HepG2 (cell line): ENCODE data around the gene KIAA1328. TPM values are rescaled to one million over a fixed set of nuclear protein-coding genes. Genes with fewer than 3 reads are reported as not detected.

ENCODE experiments used
- CHCHD3 ChIP-seq: sonication (generic); formaldehyde crosslinking; IDR thresholded peaks from 2 replicates; pipeline ENCODE4 v1.8.0; 2022; ENCODE audit warnings: mild to moderate bottlenecking, missing genetic modification reagents, moderate library complexity
- ERF ChIP-seq: IDR thresholded peaks from 2 replicates; pipeline ENCODE4 v1.6.1; 2018; ENCODE audit warnings: missing biosample characterization, missing genetic modification reagents
- FOXP4 ChIP-seq: sonication (generic); formaldehyde crosslinking; IDR thresholded peaks from 2 replicates; pipeline ENCODE4 v1.4.0; 2020; ENCODE audit warnings: missing genetic modification reagents
- KAT2B ChIP-seq: fragments of 150-350 bp; IDR thresholded peaks from 2 replicates; pipeline ENCODE4 v1.6.1; 2014; ENCODE audit warnings: low read depth, low read length, borderline replicate concordance
- MEF2D ChIP-seq: sonication (generic); formaldehyde crosslinking; IDR thresholded peaks from 2 replicates; pipeline ENCODE4 v1.5.1; 2020; ENCODE audit warnings: mild to moderate bottlenecking, missing genetic modification reagents
- MNT ChIP-seq: fragments of 450-650 bp; IDR thresholded peaks from 2 replicates; pipeline ENCODE4 v1.6.1; 2016
- MTERF4 ChIP-seq: sonication (generic); formaldehyde crosslinking; IDR thresholded peaks from 2 replicates; pipeline ENCODE4 v1.8.0; 2023; ENCODE audit warnings: mild to moderate bottlenecking, missing genetic modification reagents
- MYPOP ChIP-seq: sonication (generic); formaldehyde crosslinking; IDR thresholded peaks from 2 replicates; pipeline ENCODE4 v1.8.1; 2023; ENCODE audit warnings: mild to moderate bottlenecking, moderate library complexity, missing genetic modification reagents
- PATZ1 ChIP-seq: sonication (generic); formaldehyde crosslinking; IDR thresholded peaks from 2 replicates; pipeline ENCODE4 v1.4.0; 2020; ENCODE audit warnings: missing genetic modification reagents
- PBX2 ChIP-seq: IDR thresholded peaks from 2 replicates; pipeline ENCODE4 v1.6.1; 2016; ENCODE audit warnings: control low read depth
- SMAD9 ChIP-seq: sonication (generic); formaldehyde crosslinking; IDR thresholded peaks from 2 replicates; pipeline ENCODE4 v1.5.1; 2020; ENCODE audit warnings: mild to moderate bottlenecking, missing genetic modification reagents
- SOX6 ChIP-seq, 2 experiments: fragments of 450-650 bp in 1 of 2; sonication (generic) in 1 of 2; formaldehyde crosslinking in 1 of 2; IDR thresholded peaks; 2 replicates each; pipeline versions ENCODE4 v1.4.0 to v1.6.1; 2017 to 2020; ENCODE audit warnings: antibody characterized with exemption in 1 of 2, mild to moderate bottlenecking in 1 of 2, missing genetic modification reagents in 1 of 2
- TOPORS ChIP-seq: sonication (generic); formaldehyde crosslinking; IDR thresholded peaks from 2 replicates; pipeline ENCODE4 v1.8.0; 2023; ENCODE audit warnings: mild to moderate bottlenecking, missing genetic modification reagents
- U2AF1 ChIP-seq: fragments of 200-400 bp; formaldehyde crosslinking; optimal IDR thresholded peaks from 2 replicates; pipeline ENCODE3; 2017; ENCODE audit warnings: mild to moderate bottlenecking, low read depth, low read length
- ZMYM3 ChIP-seq: sonication (generic); formaldehyde crosslinking; IDR thresholded peaks from 2 replicates; pipeline ENCODE4 v1.5.1; 2020; ENCODE audit warnings: mild to moderate bottlenecking, missing genetic modification reagents
- ZNF331 ChIP-seq: sonication (generic); formaldehyde crosslinking; IDR thresholded peaks from 2 replicates; pipeline ENCODE4 v1.4.0; 2020; ENCODE audit warnings: missing genetic modification reagents
- polyA plus RNA-seq, 8 experiments: library from polyadenylated mRNA; depleted of rRNA in 3 of 8; stranded (reverse) in 7 of 8; unstranded in 1 of 8; fragments of >200 nt; fragmentation: Illumina TruSeq in 4 of 8; extraction: Trizol in 4 of 8; gene quantifications; 2 replicates each; pipeline versions ENCODE4 v1.2.1 to v1.2.3, GENCODE V29; 2011 to 2016; ENCODE audit warnings: low read depth in 4 of 8, missing spikeins in 1 of 8, mixed read lengths in 1 of 8; ENCODE audit not compliant: insufficient read depth in 1 of 8
- total RNA-seq, 5 experiments: library from RNA; depleted of rRNA; stranded (reverse); fragments of >200 nt; fragmentation: Illumina TruSeq; extraction: Trizol; gene quantifications; 2 replicates each; pipeline ENCODE4 v1.2.3, GENCODE V29; 2016; ENCODE audit warnings: low read depth in 1 of 5

The KIAA1328 gene
- total and polyA plus RNA-seq, 2 of the 13 experiments (the other 11 are each of a cell fraction or from before 2014, with no cell fraction given): 4.1 to 6.0 TPM

- TF ChIP-seq PBX2 (CRISPR knock-in tag) (peak; percentile 58), TOPORS (CRISPR knock-in tag) (peak; percentile 100), ZNF331 (CRISPR knock-in tag) (peak; percentile 100), MNT (no peak), FOXP4 (peak; percentile 93), ERF (CRISPR knock-in tag) (peak; percentile 100), SMAD9 (CRISPR knock-in tag) (peak; percentile 100), MTERF4 (CRISPR knock-in tag) (peak; percentile 100), ZMYM3 (peak; percentile 54; the same call in 1 of the 2 replicates), SOX6 (IDR thresholded peaks at IDR 0.05) (no peak), SOX6 (CRISPR knock-in tag; IDR thresholded peaks at IDR 0.05) (peak; percentile 63), U2AF1 (no peak), PATZ1 (CRISPR knock-in tag) (peak; percentile 93), MYPOP (CRISPR knock-in tag) (peak; percentile 98), CHCHD3 (CRISPR knock-in tag) (peak; percentile 100), MEF2D (peak; percentile 99), KAT2B (no peak)
Measured at GRCh38 chr18:37270038-37270665, 441.2 kb downstream of the KIAA1328 start (continued).
